GM12864 (cell line): ENCODE data around the gene PTPN14.

Experiments used
- DNase-seq: peaks from one replicate; pipeline ENCODE4 v3.0.0-alpha.2; 2011; ENCODE audit warnings: low read depth
- H3K4me3 ChIP-seq: 2 replicates; pipeline ENCODE4 v1.5.1; 2011; ENCODE audit warnings: mild to moderate bottlenecking, low read depth, low read length, control low read depth
- CTCF ChIP-seq: IDR thresholded peaks from 2 replicates; pipeline ENCODE4 v1.5.1; 2011; ENCODE audit warnings: low read depth, mild to moderate bottlenecking, moderate library complexity, low read length, control low read depth, inconsistent platforms; ENCODE audit errors: missing control alignments

The PTPN14 gene

DNA sequence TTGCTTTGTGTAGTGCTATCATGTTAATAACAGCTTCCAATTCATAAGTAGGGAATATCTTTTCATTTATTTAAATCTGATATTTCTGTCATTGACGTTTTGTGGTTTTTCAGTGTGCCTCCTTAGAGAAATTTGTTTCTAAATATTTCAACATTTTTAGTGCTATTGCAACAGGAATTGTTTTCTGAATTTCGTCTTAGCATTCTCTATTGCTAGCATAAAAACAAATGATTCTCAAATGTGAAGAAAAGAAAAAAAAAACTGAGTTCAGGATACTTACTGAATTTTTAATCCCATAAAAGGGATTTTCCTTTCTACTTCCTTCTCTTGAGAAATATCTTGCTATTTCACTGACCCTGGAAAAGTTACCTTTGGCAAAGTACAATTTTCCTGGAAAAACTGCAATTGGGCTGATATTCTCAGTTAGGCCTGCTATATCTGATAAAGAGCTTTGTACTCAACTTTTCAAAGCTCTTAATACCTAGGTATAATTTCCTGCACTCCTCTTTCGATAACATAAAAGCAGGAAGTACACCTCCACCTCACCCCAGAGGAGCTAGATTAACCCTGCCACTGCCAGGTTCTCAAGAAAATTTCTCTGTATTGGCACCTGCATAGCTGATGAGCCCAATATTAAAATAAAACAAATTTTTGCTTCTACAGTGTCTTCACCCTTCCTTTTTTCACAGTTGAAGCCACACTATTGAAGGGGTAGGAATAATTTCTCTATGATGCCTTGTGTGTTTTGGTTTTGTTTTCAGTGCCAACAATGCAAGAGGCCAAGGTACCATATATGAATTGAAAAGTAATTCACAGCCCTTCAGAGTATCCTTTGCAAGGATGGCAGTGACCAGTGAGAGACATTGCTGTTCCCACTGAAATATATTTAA, 35.6 kb downstream of the PTPN14 start:
- no peak for TF ChIP-seq CTCF
- DNase-seq, result no peak
- H3K4me3 ChIP-seq, result no peak overlapping the region

GRCh38 chr1:214514819-214515383, 36.5 kb downstream of the PTPN14 start:
- DNase-seq, result no peak
- H3K4me3 ChIP-seq, result no peak overlapping the region
- TF ChIP-seq CTCF, result no peak

DNA sequence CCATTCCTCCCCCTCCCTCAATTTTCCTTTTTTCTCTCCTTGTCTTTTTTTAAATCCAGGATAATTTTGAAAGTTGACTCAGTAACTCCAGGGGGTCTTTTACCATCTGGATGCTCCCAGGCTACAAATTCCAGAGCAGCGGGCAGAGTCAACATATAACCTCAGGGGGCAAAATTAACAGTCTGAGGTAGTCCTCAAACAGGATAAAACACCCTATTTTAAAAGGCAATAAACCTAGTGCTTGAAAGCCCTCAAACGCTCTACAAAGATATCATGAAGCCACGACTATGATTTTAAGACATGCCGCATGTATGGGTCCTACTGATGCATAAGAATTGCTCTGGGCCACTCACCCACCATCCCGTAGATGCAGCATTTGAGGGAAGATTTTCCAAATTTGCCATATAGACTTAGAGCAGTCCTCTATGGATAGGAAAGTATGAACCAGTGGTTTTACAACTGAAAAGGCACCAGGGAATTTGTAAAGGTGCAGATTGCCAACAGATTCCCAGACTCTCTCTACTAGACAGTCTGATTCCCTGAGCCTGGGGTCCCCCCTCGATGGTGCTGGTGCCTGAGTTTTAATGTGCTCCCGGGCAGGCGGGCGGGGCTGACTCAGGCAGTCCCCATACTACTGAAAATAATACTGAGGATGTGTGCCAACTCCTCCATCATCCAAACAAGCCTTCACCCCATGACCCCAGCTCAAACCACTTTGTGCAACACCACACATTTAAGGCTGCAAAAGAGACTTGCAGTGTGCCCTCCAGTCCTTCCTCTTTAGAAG, 37.2 kb downstream of the PTPN14 start:
- no peak for TF ChIP-seq CTCF
- no peak for DNase-seq
- H3K4me3 ChIP-seq, result no peak overlapping the region

DNA sequence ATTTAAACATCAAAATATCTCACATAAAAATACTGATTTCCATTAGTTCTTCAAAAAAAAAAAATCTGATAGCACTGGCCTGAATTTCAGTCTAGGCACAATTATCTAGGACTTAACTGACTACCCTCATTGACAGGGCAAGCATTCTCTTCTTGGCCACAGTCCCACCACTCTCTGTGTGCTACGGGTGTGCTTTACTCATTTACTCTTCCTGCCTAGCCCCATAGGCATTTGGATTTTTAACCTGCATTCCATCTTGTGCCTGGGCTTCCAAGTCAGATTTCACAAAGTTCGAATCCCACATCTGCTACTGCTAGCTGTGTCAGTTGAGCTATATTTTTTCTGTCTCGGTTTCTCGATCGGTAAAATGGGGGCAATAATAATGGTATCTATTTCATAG, 38.0 kb downstream of the PTPN14 start:
- H3K4me3 ChIP-seq, result no peak overlapping the region
- no peak for TF ChIP-seq CTCF
- DNase-seq, result no peak

- TF ChIP-seq CTCF, result no peak
- no peak for DNase-seq
- H3K4me3 ChIP-seq, result no peak overlapping the region
Observed at GRCh38 chr1:214511639-214511998, 39.8 kb downstream of the PTPN14 start.

GRCh38 chr1:214510914-214511638, 40.3 kb downstream of the PTPN14 start:
- no peak for DNase-seq
- H3K4me3 ChIP-seq, result no peak overlapping the region
- no peak for TF ChIP-seq CTCF
